Osteocyte (in vitro differentiated cells): ENCODE data around the gene HIC1. TPM values are rescaled to one million over a fixed set of nuclear protein-coding genes. Genes with fewer than 3 reads are reported as not detected.
A peak's percentile ranks its signal among the peaks of the same experiment; 100 is the strongest.

ENCODE experiments used
- DNase-seq: peaks from one replicate; pipeline ENCODE4 v3.0.0; 2021; ENCODE audit warnings: mixed read lengths; ENCODE audit not compliant: unreplicated experiment; ENCODE audit errors: extremely low spot score
- H3K27ac Mint-ChIP-seq: one replicate; pipeline ENCODE4 v1.8.0; 2021; ENCODE audit warnings: mild to moderate bottlenecking, mixed read lengths; ENCODE audit not compliant: unreplicated experiment
- H3K27me3 Mint-ChIP-seq: one replicate; pipeline ENCODE4 v1.8.0; 2021; ENCODE audit warnings: mixed read lengths; ENCODE audit not compliant: unreplicated experiment
- H3K36me3 Mint-ChIP-seq: one replicate; pipeline ENCODE4 v1.8.0; 2021; ENCODE audit warnings: mixed read lengths; ENCODE audit not compliant: unreplicated experiment
- H3K4me1 Mint-ChIP-seq: one replicate; pipeline ENCODE4 v1.8.0; 2021; ENCODE audit warnings: mixed read lengths; ENCODE audit not compliant: unreplicated experiment
- H3K4me3 Mint-ChIP-seq: one replicate; pipeline ENCODE4 v1.8.0; 2021; ENCODE audit warnings: mild to moderate bottlenecking, moderate library complexity, mixed read lengths; ENCODE audit not compliant: unreplicated experiment
- H3K9me3 Mint-ChIP-seq: one replicate; pipeline ENCODE4 v1.8.0; 2021; ENCODE audit warnings: mixed read lengths; ENCODE audit not compliant: unreplicated experiment
- CTCF ChIP-seq: fragments of 200-600 bp; sonication (generic); IDR thresholded peaks from 2 replicates; pipeline ENCODE4 v1.5.0; 2021; ENCODE audit warnings: antibody characterized with exemption, mild to moderate bottlenecking, moderate library complexity
- total RNA-seq: library from RNA; stranded (reverse); gene quantifications from 2 replicates; pipeline ENCODE4 v1.2.1, GENCODE V29; 2021

The HIC1 gene
- total RNA-seq, 1 donor from 2014 or later: 3.3 TPM

GRCh38 chr17:2027528-2028233 is 27.2 kb upstream of the HIC1 start:
- no peak for DNase-seq
- no peaks in the 10 kb centered on the region for H3K36me3 Mint-ChIP-seq
- no peak for TF ChIP-seq CTCF
- H3K27me3 Mint-ChIP-seq: peaks cover 8% of the 10 kb centered on the region
- H3K4me3 Mint-ChIP-seq: no peak overlapping the region
- peaks cover 22% of the 10 kb centered on the region for H3K4me1 Mint-ChIP-seq
- no peaks in the 10 kb centered on the region for H3K9me3 Mint-ChIP-seq
- H3K27ac Mint-ChIP-seq: no peak overlapping the region

- no peaks in the 10 kb centered on the region for H3K9me3 Mint-ChIP-seq
- no peak for DNase-seq
- peaks cover 1% of the 10 kb centered on the region for H3K36me3 Mint-ChIP-seq
- peaks cover 5% of the 10 kb centered on the region for H3K27me3 Mint-ChIP-seq
- peaks cover 21% of the 10 kb centered on the region for H3K4me1 Mint-ChIP-seq
- no peak overlapping the region for H3K27ac Mint-ChIP-seq
- no peak overlapping the region for H3K4me3 Mint-ChIP-seq
- no peak for TF ChIP-seq CTCF
These were observed 26.7 kb upstream of the HIC1 start for GRCh38 chr17:2028234-2028614.

DNA sequence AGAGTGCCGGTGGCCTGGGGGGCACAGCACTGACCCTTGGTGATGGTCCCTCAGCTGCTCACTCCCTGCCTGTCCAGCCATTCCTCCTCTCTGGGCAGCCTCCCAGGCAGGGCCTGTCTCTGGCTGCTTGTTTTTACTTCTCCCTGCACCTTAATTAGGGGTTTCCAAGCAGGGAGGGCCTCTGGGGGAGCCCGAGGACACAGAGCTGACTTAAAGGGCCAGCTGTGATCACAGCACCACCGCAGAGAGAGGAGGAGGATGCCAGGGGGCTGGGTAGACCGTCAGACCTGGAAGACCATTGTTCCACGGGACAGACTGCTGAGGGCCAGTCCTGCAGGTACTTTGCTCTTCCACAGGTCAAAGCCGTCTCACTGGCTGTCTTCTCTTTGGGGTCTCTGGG is 26.2 kb upstream of the HIC1 start:
- Mint-ChIP-seq H3K4me3 (no peak overlapping the region), H3K27me3 (peaks cover 5% of the 10 kb centered on the region), H3K9me3 (no peaks in the 10 kb centered on the region), H3K36me3 (peaks cover 3% of the 10 kb centered on the region), H3K27ac (no peak overlapping the region), H3K4me1 (peaks cover 22% of the 10 kb centered on the region)
- TF ChIP-seq CTCF: no peak
- DNase-seq: no peak

- Mint-ChIP-seq H3K4me1 (peaks cover 23% of the 10 kb centered on the region), H3K4me3 (peak within 1 kb of the TSS; percentile 93), H3K9me3 (no peaks in the 10 kb centered on the region), H3K27ac (peak within 1 kb of the TSS; percentile 84), H3K36me3 (peaks cover 3% of the 10 kb centered on the region), H3K27me3 (peaks cover 5% of the 10 kb centered on the region)
- DNase-seq: peak; percentile 93
- no peak for TF ChIP-seq CTCF
These were observed 24.8 kb upstream of the HIC1 start, which contains the start of gene DPH1 for GRCh38 chr17:2029911-2030778. Gene DPH1, plus strand, starts transcription at chr17:2030153. Its CDS starts 17 bp downstream, at chr17:2030170.

GRCh38 chr17:2030779-2031163 is 24.1 kb upstream of the HIC1 start:
- peak; percentile 70 for TF ChIP-seq CTCF
- Mint-ChIP-seq H3K4me1 (peaks cover 21% of the 10 kb centered on the region), H3K27ac (peak overlapping the region; percentile 84)

More at GRCh38 chr17:2030779-2031163, 24.1 kb upstream of the HIC1 start:
- H3K36me3 Mint-ChIP-seq: peaks cover 3% of the 10 kb centered on the region
- H3K9me3 Mint-ChIP-seq: no peaks in the 10 kb centered on the region
- H3K4me3 Mint-ChIP-seq: peak overlapping the region; percentile 93
- DNase-seq: no peak
- H3K27me3 Mint-ChIP-seq: peaks cover 5% of the 10 kb centered on the region
